Kidney (tissue), 14 donors: ENCODE results near the gene DLX1. TPM values are rescaled to one million over a fixed set of nuclear protein-coding genes. Genes with fewer than 3 reads are reported as not detected.

Experiments used
- DNase-seq, 5 donors: peaks; one replicate each; pipeline ENCODE4 v3.0.0-alpha.2; 2013 to 2020
- FAIRE-seq: peaks from 2 replicates; lab custom pipeline; 2012; peaks lifted over from hg19 to GRCh38; lab: Jason Lieb, UNC
- H3K27ac ChIP-seq, 2 donors: one replicate each; pipeline ENCODE4 v1.7.0; 2013; ENCODE audit warnings: low read depth in 2 of 2, low read length in 2 of 2, inconsistent platforms in 1 of 2
- H3K27me3 ChIP-seq: one replicate; pipeline ENCODE4 v1.7.1; 2013; ENCODE audit warnings: low read length, inconsistent platforms; ENCODE audit not compliant: control insufficient read depth, insufficient read depth
- H3K36me3 ChIP-seq, 3 donors: one replicate each; pipeline versions ENCODE4 v1.7.0 to v1.7.1; 2013; ENCODE audit warnings: low read length in 3 of 3, control low read depth in 1 of 3, inconsistent platforms in 1 of 3; ENCODE audit not compliant: insufficient read depth in 3 of 3, control insufficient read depth in 2 of 3
- H3K4me1 ChIP-seq, 3 donors: one replicate each; pipeline versions ENCODE4 v1.7.0 to v1.7.1; 2013; ENCODE audit warnings: low read length in 3 of 3, inconsistent platforms in 1 of 3, low read depth in 1 of 3; ENCODE audit not compliant: control insufficient read depth in 2 of 3, insufficient read depth in 2 of 3
- H3K4me3 ChIP-seq, 3 donors: one replicate each; pipeline versions ENCODE4 v1.7.0 to v1.8.1; 2013; ENCODE audit warnings: low read length in 3 of 3, control low read depth in 1 of 3, inconsistent platforms in 1 of 3
- H3K9ac ChIP-seq, 3 donors: one replicate each; pipeline versions ENCODE4 v1.7.0 to v1.7.1; 2013; ENCODE audit warnings: low read length in 3 of 3, control low read depth in 1 of 3, inconsistent platforms in 1 of 3
- H3K9me3 ChIP-seq, 3 donors: one replicate each; pipeline versions ENCODE4 v1.7.0 to v1.7.1; 2013; ENCODE audit warnings: low read length in 3 of 3, control low read depth in 1 of 3, inconsistent platforms in 1 of 3; ENCODE audit not compliant: control insufficient read depth in 2 of 3, insufficient read depth in 1 of 3
- intact Hi-C: fragments of 100-400 bp; cut with DNase I; formaldehyde crosslinking; loops from one replicate; pipeline ENCODE4 v1.11.1; 2022
- polyA plus RNA-seq: library from polyadenylated mRNA; stranded (reverse); fragments of 350-450 nt; fragmentation: Illumina TruSeq; extraction: RNeasy Lipid Tissue Mini Kit (QIAGEN cat#74804); gene quantifications from one replicate; pipeline ENCODE4 v1.2.3, GENCODE V29; 2014; ENCODE audit warnings: low read depth, low replicate concordance; ENCODE audit not compliant: insufficient read depth
- total RNA-seq: library from RNA; stranded (reverse); fragmentation: NEBNext Ultra II Directional; extraction: Animal tissue kit (Norgen Biotek cat#: 25700); gene quantifications from one replicate; pipeline ENCODE4 v1.2.1, GENCODE V29; 2021
- TF ChIP-seq, protein P1 (sequence below): IDR thresholded peaks from 3 replicates; pipeline ENCODE4 v1.5.1; 2012; ENCODE audit warnings: mild to moderate bottlenecking, moderate library complexity, borderline replicate concordance; ENCODE audit not compliant: insufficient read depth; ENCODE audit errors: extremely low read depth
- donor health status: control.
- donor health status: control.
- donor health status: control.
- donor health status: control.
- donor health status: control.
- donor health status: DM: yes; HTN: yes; CAD: no.
- donor health status: Normal renal cell carcinoma (clear cell type).

DLX1 gene
- total and polyA plus RNA-seq, 2 donors from 2014 or later, result not detected

GRCh38 chr2:172082105-172082943, 3.0 kb upstream of the DLX1 start:
- H3K27me3 ChIP-seq, result peaks cover 88% of the 10 kb centered on the region
- H3K4me1 ChIP-seq, result peaks cover 0 to 20% (median 0%) of the 10 kb centered on the region in 3 donors
- no peak overlapping the region for H3K4me3 ChIP-seq
- FAIRE-seq (no peak), DNase-seq (peak in 3 of 5 donors; percentile 10 to 43 (median 21))
- intact Hi-C loops, result no loop called here
- TF ChIP-seq, protein P1, sequence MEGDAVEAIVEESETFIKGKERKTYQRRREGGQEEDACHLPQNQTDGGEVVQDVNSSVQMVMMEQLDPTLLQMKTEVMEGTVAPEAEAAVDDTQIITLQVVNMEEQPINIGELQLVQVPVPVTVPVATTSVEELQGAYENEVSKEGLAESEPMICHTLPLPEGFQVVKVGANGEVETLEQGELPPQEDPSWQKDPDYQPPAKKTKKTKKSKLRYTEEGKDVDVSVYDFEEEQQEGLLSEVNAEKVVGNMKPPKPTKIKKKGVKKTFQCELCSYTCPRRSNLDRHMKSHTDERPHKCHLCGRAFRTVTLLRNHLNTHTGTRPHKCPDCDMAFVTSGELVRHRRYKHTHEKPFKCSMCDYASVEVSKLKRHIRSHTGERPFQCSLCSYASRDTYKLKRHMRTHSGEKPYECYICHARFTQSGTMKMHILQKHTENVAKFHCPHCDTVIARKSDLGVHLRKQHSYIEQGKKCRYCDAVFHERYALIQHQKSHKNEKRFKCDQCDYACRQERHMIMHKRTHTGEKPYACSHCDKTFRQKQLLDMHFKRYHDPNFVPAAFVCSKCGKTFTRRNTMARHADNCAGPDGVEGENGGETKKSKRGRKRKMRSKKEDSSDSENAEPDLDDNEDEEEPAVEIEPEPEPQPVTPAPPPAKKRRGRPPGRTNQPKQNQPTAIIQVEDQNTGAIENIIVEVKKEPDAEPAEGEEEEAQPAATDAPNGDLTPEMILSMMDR, result no peak
- no peaks in the 10 kb centered on the region for H3K36me3 ChIP-seq
- H3K27ac ChIP-seq, result no peak overlapping the region
- H3K9me3 ChIP-seq, result peaks cover 0 to 4% (median 0%) of the 10 kb centered on the region in 3 donors
- no peak overlapping the region for H3K9ac ChIP-seq

- TF ChIP-seq, protein P1, result no peak
- peaks cover 0 to 20% (median 0%) of the 10 kb centered on the region in 3 donors for H3K4me1 ChIP-seq
- no peak overlapping the region for H3K27ac ChIP-seq
- intact Hi-C loops, result no loop called here
- no peak overlapping the region for H3K4me3 ChIP-seq
- no peaks in the 10 kb centered on the region for H3K36me3 ChIP-seq
- H3K9ac ChIP-seq, result no peak overlapping the region
- FAIRE-seq, result no peak
- peak; percentile 25 to 78 (median 51) for DNase-seq
- H3K9me3 ChIP-seq, result peaks cover 0 to 4% (median 0%) of the 10 kb centered on the region in 3 donors
- peaks cover 90% of the 10 kb centered on the region for H3K27me3 ChIP-seq
Measured at GRCh38 chr2:172082944-172083627, 2.2 kb upstream of the DLX1 start.

DNA sequence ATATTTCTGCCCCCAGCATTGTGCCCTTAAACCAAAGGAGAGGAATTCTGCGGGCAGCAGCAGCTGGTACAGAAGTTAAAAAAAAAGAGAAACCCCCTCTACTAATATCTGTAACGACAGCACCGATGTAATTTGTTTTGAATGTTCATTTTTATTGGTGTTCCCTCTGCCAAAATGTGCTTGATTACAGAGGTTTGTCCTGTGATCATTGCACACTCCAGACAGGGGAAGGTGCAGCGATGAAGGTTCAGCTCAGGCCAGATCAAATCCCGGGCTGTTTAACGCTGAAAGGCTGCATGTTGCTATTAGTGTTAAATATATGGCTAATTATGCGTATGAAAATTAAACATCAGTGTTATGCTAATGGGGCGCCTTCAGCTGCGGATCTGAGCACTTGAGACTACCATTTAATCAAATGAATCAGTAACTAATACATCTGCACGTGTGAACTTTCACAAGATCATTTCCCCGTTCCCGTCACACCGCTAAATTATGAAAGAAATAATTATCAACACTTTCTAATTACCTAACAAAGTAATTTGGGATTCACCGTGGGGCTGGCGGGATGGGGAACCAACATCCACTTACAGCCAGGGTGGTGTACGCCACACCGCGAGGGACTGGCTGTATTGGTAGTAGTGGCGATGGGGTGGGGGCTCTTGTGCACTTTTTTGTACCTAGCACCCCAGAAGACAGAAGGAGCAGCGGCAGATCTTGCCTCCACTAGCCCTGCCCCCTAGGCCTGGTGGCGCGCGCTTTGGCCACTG, 1.5 kb upstream of the DLX1 start:
- Histone ChIP-seq H3K27me3 (peaks cover 91% of the 10 kb centered on the region), H3K9me3 (peaks cover 0 to 4% (median 0%) of the 10 kb centered on the region in 3 donors), H3K27ac (no peak overlapping the region), H3K4me1 (peaks cover 0 to 20% (median 0%) of the 10 kb centered on the region in 3 donors), H3K4me3 (no peak overlapping the region), H3K36me3 (no peaks in the 10 kb centered on the region), H3K9ac (no peak overlapping the region)
- DNase-seq (peak in 2 of 5 donors; percentile 20 to 41), FAIRE-seq (no peak)
- TF ChIP-seq, protein P1, result no peak
- intact Hi-C loops, result no loop called here
